Epithelial cell of proximal tubule (primary cell): ENCODE data around the gene C1QTNF5. TPM values are rescaled to one million over a fixed set of nuclear protein-coding genes. Genes with fewer than 3 reads are reported as not detected.

Source experiments
- DNase-seq: peaks from one replicate; pipeline ENCODE4 v3.0.0-alpha.2; 2011; ENCODE audit warnings: low read depth
- H3K4me3 ChIP-seq: 2 replicates; pipeline ENCODE4 v1.5.1; 2011; ENCODE audit warnings: low read depth, mild to moderate bottlenecking, low read length
- CTCF ChIP-seq: conservative IDR thresholded peaks from 2 replicates; pipeline ENCODE4 v1.5.1; 2012; ENCODE audit warnings: low read depth, mild to moderate bottlenecking, low read length
- total RNA-seq: library from RNA; depleted of rRNA; stranded (reverse); fragments of >200 nt; gene quantifications from 2 replicates; pipeline ENCODE4 v1.2.3, GENCODE V29; 2015

The C1QTNF5 gene
- total RNA-seq, 1 donor from 2014 or later: 1.8 TPM

GRCh38 chr11:119380827-119381180 is 40.1 kb upstream of the C1QTNF5 start:
- no peak for DNase-seq
- H3K4me3 ChIP-seq: peak overlapping the region; percentile 74
- no peak for TF ChIP-seq CTCF

- peak overlapping the region; percentile 74 for H3K4me3 ChIP-seq
- TF ChIP-seq CTCF: no peak
- no peak for DNase-seq
These were observed 39.6 kb upstream of the C1QTNF5 start for GRCh38 chr11:119380160-119380826.

GRCh38 chr11:119378851-119379465 is 38.3 kb upstream of the C1QTNF5 start:
- TF ChIP-seq CTCF: no peak
- DNase-seq: no peak

GRCh38 chr11:119377961-119378667 is 37.4 kb upstream of the C1QTNF5 start:
- no peak for DNase-seq
- no peak overlapping the region for H3K4me3 ChIP-seq

More at GRCh38 chr11:119378851-119379465, 38.3 kb upstream of the C1QTNF5 start:
- no peak overlapping the region for H3K4me3 ChIP-seq

GRCh38 chr11:119377112-119377901 is 36.6 kb upstream of the C1QTNF5 start:
- no peak for TF ChIP-seq CTCF
- no peak for DNase-seq
- no peak overlapping the region for H3K4me3 ChIP-seq

More at GRCh38 chr11:119377961-119378667, 37.4 kb upstream of the C1QTNF5 start:
- TF ChIP-seq CTCF: no peak

- no peak overlapping the region for H3K4me3 ChIP-seq
- no peak for DNase-seq
- no peak for TF ChIP-seq CTCF
These were observed 35.6 kb upstream of the C1QTNF5 start for GRCh38 chr11:119376197-119376847.
